Astrocyte of the cerebellum (primary cell): ENCODE results near the gene COLEC12.

Source experiments
- DNase-seq: peaks from one replicate; pipeline ENCODE4 v3.0.0-alpha.2; 2011; ENCODE audit warnings: low read depth
- H3K4me3 ChIP-seq: 2 replicates; pipeline ENCODE4 v1.5.1; 2011; ENCODE audit warnings: mild to moderate bottlenecking, low read depth, low read length, moderate library complexity
- CTCF ChIP-seq: IDR thresholded peaks from 2 replicates; pipeline ENCODE4 v1.5.1; 2012; ENCODE audit warnings: low read length, low read depth, moderate library complexity, mild to moderate bottlenecking; ENCODE audit errors: missing control alignments
- in situ Hi-C: cut with HindIII; loops from 2 replicates; pipeline ENCODE4 v1.10.0; 2017; ENCODE audit warnings: low sequenced_read_pairs

The COLEC12 gene

DNA sequence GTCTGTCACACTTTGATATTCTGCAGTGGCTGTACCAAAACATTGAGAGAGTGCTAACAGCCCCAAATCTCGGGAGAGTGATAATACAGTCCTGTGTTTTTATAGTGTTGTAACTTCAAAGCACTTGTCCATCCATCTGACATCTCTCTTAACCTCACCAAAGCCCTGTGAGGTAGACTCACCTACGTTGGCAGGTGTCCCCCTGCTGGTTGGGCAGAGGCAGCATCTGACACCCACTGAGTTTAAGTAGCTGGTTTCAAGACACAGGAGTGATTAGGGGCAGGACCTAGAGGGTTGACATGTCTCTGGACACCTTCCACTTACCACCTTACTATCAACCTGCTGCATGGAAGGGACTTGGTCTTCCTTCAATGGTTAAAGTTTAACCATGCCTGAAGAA, 22.9 kb downstream of the COLEC12 start:
- H3K4me3 ChIP-seq: no peak overlapping the region
- in situ Hi-C loops: no loop called here
- TF ChIP-seq CTCF: peak; percentile 14
- no peak for DNase-seq

DNA sequence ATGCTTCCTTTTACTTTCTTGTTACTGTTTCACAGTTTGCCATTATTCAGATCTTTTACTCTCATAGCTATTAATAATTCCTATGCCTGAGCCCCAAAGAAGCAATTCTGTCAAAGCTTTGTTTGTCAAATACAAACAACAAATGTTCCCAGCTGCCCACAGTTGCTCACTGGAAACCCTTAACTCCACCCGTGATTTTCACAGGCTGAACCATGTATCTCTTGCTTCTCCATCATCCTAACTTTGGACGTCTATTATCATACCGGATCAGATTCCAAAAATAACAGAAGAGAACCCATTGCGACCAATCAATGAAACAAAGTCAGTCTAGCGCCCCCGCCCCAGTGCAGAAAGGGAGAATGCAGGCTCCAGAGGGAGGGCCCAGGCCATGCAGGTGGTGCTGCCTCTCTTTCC, 24.2 kb downstream of the COLEC12 start:
- TF ChIP-seq CTCF: peak; percentile 11
- DNase-seq: no peak
- no peak overlapping the region for H3K4me3 ChIP-seq
- in situ Hi-C loops: no loop called here

DNA sequence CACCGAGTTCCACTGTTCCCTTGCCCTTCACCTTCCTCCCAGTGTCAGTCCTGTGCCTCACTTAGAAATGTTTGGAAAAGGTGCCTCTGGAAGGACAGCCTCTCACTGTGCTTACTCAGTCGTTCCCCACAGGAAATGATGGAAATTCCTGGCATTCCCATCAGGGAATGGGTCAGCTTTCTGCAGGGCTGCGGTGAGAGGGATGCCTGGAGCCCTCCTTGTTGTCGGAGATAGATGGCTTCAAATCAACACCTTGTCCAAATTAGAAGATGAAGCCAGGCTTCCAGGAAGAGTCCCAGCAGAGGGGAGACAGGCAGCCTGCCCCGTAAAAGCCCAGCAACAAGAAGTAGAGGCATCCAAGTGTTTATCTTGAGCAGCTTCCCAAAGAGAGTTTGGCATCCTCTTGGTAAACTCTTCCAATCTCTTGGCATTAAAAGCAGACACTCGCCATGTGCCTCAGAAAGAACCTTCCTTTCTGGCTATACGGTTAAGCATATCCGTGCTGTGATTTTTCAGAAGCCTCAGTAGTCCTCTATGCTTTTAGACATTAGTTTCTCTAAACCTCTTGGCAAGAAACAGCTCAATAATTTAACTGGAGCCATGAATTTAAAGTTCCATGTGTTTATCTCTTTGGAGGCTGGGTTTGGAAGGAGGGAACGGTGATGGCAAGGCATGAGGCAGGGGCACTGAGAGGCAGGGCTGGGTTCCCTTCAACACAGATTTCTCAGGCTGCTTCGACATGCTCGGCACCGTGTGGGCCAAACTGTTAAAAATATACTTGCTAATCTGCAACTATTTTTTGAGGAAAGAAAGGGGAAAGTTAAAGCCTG, 25.1 kb downstream of the COLEC12 start:
- peak; percentile 81 for DNase-seq
- in situ Hi-C loops: no loop called here
- TF ChIP-seq CTCF: no peak
- H3K4me3 ChIP-seq: no peak overlapping the region

DNA sequence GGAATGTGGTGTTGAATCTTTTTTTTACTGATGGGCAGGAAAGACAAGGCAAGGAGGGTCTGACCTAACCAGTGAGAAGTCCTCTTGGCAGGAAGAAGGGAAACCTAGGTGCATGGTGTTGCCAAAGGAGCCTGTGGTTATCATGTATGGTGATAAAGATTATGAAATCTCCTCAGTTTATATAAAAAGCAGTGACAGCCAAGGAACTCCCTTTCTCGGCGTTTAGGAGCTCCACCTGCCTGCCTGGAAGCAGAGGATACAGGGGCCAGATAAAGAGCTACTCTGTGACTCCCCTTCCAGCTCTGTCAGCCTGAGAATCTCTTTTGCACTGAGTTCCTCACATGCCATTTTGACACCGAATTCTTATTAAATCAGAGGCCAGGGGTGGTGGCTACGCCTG, 26.1 kb downstream of the COLEC12 start:
- DNase-seq: no peak
- TF ChIP-seq CTCF: no peak
- in situ Hi-C loops: no loop called here
- H3K4me3 ChIP-seq: no peak overlapping the region

- no peak for DNase-seq
- no peak overlapping the region for H3K4me3 ChIP-seq
- in situ Hi-C loops: no loop called here
- no peak for TF ChIP-seq CTCF
Observed at GRCh38 chr18:473802-474201, 26.7 kb downstream of the COLEC12 start.

GRCh38 chr18:471716-472115, 28.8 kb downstream of the COLEC12 start:
- no peak for DNase-seq
- in situ Hi-C loops: no loop called here
- no peak overlapping the region for H3K4me3 ChIP-seq
- no peak for TF ChIP-seq CTCF
